Neuronal stem cell (in vitro differentiated cells): ENCODE data around the gene NAGPA.

Source experiments
- DNase-seq: peaks from one replicate; pipeline ENCODE4 v3.0.0-alpha.2; 2013; ENCODE audit warnings: low spot score
- H2AFZ ChIP-seq: one replicate; pipeline ENCODE4 v1.6.1; 2013; ENCODE audit warnings: mild to moderate bottlenecking, low read length, inconsistent platforms
- H2AK5ac ChIP-seq: 2 replicates; pipeline ENCODE4 v1.6.1; 2013; ENCODE audit warnings: low read depth, mild to moderate bottlenecking, inconsistent platforms, low read length, moderate library complexity, mixed read lengths
- H2BK120ac ChIP-seq: 2 replicates; pipeline ENCODE4 v1.6.1; 2013; ENCODE audit warnings: low read depth, mild to moderate bottlenecking, inconsistent platforms, low read length, moderate library complexity, mixed read lengths
- H2BK12ac ChIP-seq: one replicate; pipeline ENCODE4 v1.6.1; 2013; ENCODE audit warnings: low read length, inconsistent platforms
- H2BK15ac ChIP-seq: 2 replicates; pipeline ENCODE4 v1.6.1; 2013; ENCODE audit warnings: mild to moderate bottlenecking, low read length, inconsistent platforms, mixed read lengths
- H2BK5ac ChIP-seq: one replicate; pipeline ENCODE4 v1.6.1; 2013; ENCODE audit warnings: inconsistent platforms, mild to moderate bottlenecking, low read length, moderate library complexity
- H3K14ac ChIP-seq: one replicate; pipeline ENCODE4 v1.6.1; 2013; ENCODE audit warnings: low read length, inconsistent platforms
- H3K18ac ChIP-seq: 2 replicates; pipeline ENCODE4 v1.6.1; 2013; ENCODE audit warnings: low read length, inconsistent platforms
- H3K23ac ChIP-seq: 2 replicates; pipeline ENCODE4 v1.6.1; 2013; ENCODE audit warnings: low read depth, mild to moderate bottlenecking, mixed read lengths, low read length, inconsistent platforms; ENCODE audit not compliant: poor library complexity
- H3K27ac ChIP-seq: replicated peaks from 3 replicates; pipeline ENCODE4 v1.5.1; 2013; ENCODE audit warnings: low read length, inconsistent platforms
- H3K27me3 ChIP-seq, 3 experiments: 2 replicates each; pipeline ENCODE4 v1.6.1; 2013; ENCODE audit warnings: low read length in 3 of 3, mild to moderate bottlenecking in 2 of 3, inconsistent platforms in 1 of 3, low read depth in 1 of 3, mixed read lengths in 1 of 3, moderate library complexity in 1 of 3; ENCODE audit not compliant: control insufficient read depth in 3 of 3, insufficient read depth in 3 of 3
- H3K36me3 ChIP-seq, 2 donors: replicated peaks in 1 of 2; 2 replicates each; pipeline ENCODE4 v1.6.1; 2013; ENCODE audit warnings: low read length in 2 of 2; ENCODE audit not compliant: control insufficient read depth in 2 of 2, insufficient read depth in 2 of 2
- H3K4ac ChIP-seq: 2 replicates; pipeline ENCODE4 v1.6.1; 2013; ENCODE audit warnings: inconsistent platforms, mild to moderate bottlenecking, low read length, moderate library complexity
- H3K4me1 ChIP-seq, 2 donors: 1 replicate in 1 of 2; 2 replicates in 1 of 2; pipeline ENCODE4 v1.6.1; 2013; ENCODE audit warnings: low read length in 2 of 2, low read depth in 1 of 2; ENCODE audit not compliant: control insufficient read depth in 2 of 2, insufficient read depth in 1 of 2
- H3K4me2 ChIP-seq: one replicate; pipeline ENCODE4 v1.6.1; 2013; ENCODE audit warnings: mild to moderate bottlenecking, low read length, inconsistent platforms; ENCODE audit not compliant: insufficient read depth, poor library complexity, severe bottlenecking
- H3K4me3 ChIP-seq, 2 donors: 2 replicates each; pipeline ENCODE4 v1.5.1; 2013; ENCODE audit warnings: low read length in 2 of 2, mild to moderate bottlenecking in 2 of 2, inconsistent platforms in 1 of 2, moderate library complexity in 1 of 2
- H3K79me1 ChIP-seq: one replicate; pipeline ENCODE4 v1.6.1; 2013; ENCODE audit warnings: low read depth, mild to moderate bottlenecking, inconsistent platforms, low read length, moderate library complexity
- H3K9ac ChIP-seq: one replicate; pipeline ENCODE4 v1.6.1; 2013; ENCODE audit warnings: mild to moderate bottlenecking, low read depth, low read length, inconsistent platforms; ENCODE audit not compliant: poor library complexity
- H3K9me3 ChIP-seq, 2 donors: replicated peaks in 1 of 2; 2 replicates each; pipeline versions ENCODE3 to v1.6.1; 2013; ENCODE audit warnings: low read length in 2 of 2, mild to moderate bottlenecking in 2 of 2, inconsistent platforms in 1 of 2, low read depth in 1 of 2, mixed read lengths in 1 of 2, moderate library complexity in 1 of 2; ENCODE audit not compliant: control insufficient read depth in 2 of 2, insufficient read depth in 1 of 2
- H4K8ac ChIP-seq: one replicate; pipeline ENCODE4 v1.6.1; 2013; ENCODE audit warnings: low read depth, mild to moderate bottlenecking, inconsistent platforms, low read length, moderate library complexity
- H4K91ac ChIP-seq: one replicate; pipeline ENCODE4 v1.6.1; 2013; ENCODE audit warnings: low read length, low read depth, mild to moderate bottlenecking, inconsistent platforms; ENCODE audit not compliant: poor library complexity
- WGBS, 2 donors: extraction: QIAGEN DNeasy Blood & Tissue Kit; methylation state at CpG; one replicate each; pipeline ENCODE4 v1.1.7; 2013; ENCODE audit warnings: missing lambda C conversion rate in 2 of 2, mixed read lengths in 1 of 2; ENCODE audit not compliant: insufficient read length in 2 of 2, insufficient replicate concordance in 1 of 2; ENCODE audit errors: extremely low coverage in 2 of 2; 5-methylcytosine and 5-hydroxymethylcytosine counted together

NAGPA gene

DNA sequence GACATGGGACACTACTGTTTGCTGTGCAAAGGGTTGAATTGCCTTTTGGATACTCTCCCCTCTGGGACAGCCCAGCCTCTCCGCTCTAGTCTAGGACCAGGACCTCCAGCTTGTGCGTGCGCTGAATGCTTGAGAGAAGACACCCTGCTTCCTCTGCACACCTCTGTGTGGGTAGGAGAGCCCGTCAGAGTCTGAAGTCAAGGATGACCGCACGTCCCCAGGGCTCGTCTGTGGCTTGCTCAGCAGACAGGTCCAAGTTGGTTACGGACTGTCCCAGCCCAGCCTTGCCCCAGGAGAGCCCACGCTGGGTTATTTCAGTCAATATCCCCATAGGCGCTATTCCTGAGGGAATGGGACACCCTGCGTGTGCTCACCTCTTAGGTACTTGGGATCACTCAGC is 28.3 kb upstream of the NAGPA start:
- no peak overlapping the region for H2AFZ ChIP-seq
- no peak overlapping the region for H3K4ac ChIP-seq
- no CpG with 5 or more reads among the region's 11 CpGs for WGBS, 2 donors
- no peak overlapping the region for H3K23ac ChIP-seq
- peaks cover 5 to 8% of the 10 kb centered on the region in 2 donors for H3K4me1 ChIP-seq
- no peaks in the 10 kb centered on the region for H3K9me3 ChIP-seq
- no peak overlapping the region for H3K4me2 ChIP-seq
- no peak overlapping the region for H3K4me3 ChIP-seq
- no peak overlapping the region for H3K9ac ChIP-seq
- H3K27ac ChIP-seq, result no peak overlapping the region
- peaks cover 1% of the 10 kb centered on the region for H3K79me1 ChIP-seq
- H3K18ac ChIP-seq, result no peak overlapping the region
- no peak for DNase-seq
- H3K14ac ChIP-seq, result no peak overlapping the region
- no peak overlapping the region for H4K8ac ChIP-seq
- H2BK5ac ChIP-seq, result no peak overlapping the region
- H4K91ac ChIP-seq, result no peak overlapping the region
- H2BK120ac ChIP-seq, result no peak overlapping the region
- H2BK15ac ChIP-seq, result no peak overlapping the region
- no peak overlapping the region for H2AK5ac ChIP-seq
- no peaks in the 10 kb centered on the region for H3K36me3 ChIP-seq
- no peak overlapping the region for H2BK12ac ChIP-seq
- H3K27me3 ChIP-seq, result peaks cover 0 to 24% (median 2%) of the 10 kb centered on the region in 3 experiments

DNA sequence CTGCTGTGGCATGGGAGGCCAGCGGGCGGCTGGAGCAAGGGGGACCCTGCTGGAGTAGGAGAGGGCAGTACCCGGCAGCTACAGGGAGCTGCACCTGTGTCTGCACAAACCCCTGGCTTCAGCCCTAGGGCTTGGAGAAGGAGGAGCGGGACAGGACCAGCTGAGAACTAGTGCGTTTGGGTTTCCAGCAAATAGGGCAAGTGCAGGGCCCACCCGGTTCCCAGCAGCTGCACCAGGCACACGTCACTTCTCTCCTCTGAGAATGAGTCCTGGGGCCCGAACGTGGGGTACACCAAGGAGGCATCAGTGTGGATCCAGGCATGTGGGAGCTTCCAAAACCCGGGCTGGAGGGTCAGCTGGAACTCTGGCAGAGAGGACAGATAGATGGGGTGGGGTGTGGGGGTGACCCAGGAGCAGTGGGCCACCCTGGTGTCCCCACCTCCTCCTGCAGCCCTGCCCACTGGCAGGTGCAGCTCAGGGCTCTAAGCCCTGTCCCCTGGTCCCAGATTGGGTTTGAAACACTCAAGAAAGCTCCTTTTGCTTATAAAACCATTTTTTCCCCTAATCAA is 26.4 kb upstream of the NAGPA start:
- no peak overlapping the region for H3K27ac ChIP-seq
- no peak overlapping the region for H2BK15ac ChIP-seq
- no peaks in the 10 kb centered on the region for H3K36me3 ChIP-seq
- no peak overlapping the region for H4K91ac ChIP-seq
- no peak overlapping the region for H3K9ac ChIP-seq
- H2BK5ac ChIP-seq, result peak overlapping the region; percentile 71
- no peak overlapping the region for H4K8ac ChIP-seq
- H2AK5ac ChIP-seq, result no peak overlapping the region
- H3K79me1 ChIP-seq, result peaks cover 1% of the 10 kb centered on the region
- no peak overlapping the region for H3K18ac ChIP-seq
- H2AFZ ChIP-seq, result peak overlapping the region; percentile 21
- H3K4me3 ChIP-seq, result no peak overlapping the region
- peaks cover 2 to 8% of the 10 kb centered on the region in 2 donors for H3K4me1 ChIP-seq
- no peak overlapping the region for H3K23ac ChIP-seq
- H3K9me3 ChIP-seq, result peaks cover 0 to 2% of the 10 kb centered on the region in 2 donors
- H3K14ac ChIP-seq, result no peak overlapping the region
- no peak overlapping the region for H3K4ac ChIP-seq
- no CpG with 5 or more reads among the region's 10 CpGs for WGBS, 2 donors
- H3K27me3 ChIP-seq, result peaks cover 0 to 8% (median 2%) of the 10 kb centered on the region in 3 experiments
- H3K4me2 ChIP-seq, result no peak overlapping the region
- no peak overlapping the region for H2BK120ac ChIP-seq
- no peak for DNase-seq
- H2BK12ac ChIP-seq, result no peak overlapping the region

DNA sequence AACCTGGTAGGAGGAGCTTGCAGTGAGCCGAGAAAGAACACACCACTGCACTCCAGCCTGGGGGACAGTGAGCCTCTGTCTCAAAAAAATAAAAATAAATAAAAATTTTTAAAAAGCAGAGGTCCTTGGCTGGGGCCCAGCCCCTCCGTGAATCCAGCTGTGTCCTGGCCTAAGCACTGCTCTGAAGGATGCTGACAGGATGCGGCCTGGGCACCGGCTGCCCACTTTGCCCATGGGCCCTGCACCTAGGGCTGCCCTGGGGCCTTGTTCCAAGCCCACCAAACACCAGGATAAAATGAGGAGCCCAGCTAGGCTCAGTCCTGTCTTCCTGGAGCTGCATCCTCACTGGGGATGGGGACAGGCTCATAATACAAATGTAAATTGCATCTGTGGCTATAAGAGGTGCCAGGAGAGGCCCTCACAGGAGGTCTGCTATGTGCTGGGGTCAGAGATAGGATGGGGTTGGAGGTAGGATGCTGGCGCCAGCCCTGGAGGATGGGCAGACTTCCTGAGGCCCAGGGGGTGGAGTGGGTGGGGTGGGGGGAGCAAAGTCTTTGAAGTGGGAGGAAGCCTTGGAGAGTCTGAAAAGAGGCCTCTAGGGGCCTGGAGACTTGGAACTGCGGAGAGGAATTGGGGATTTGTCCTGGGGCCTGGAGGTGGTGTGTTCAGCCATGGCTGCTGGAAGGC is 25.8 kb upstream of the NAGPA start:
- no CpG with 5 or more reads among the region's 6 CpGs for WGBS, 2 donors
- Histone ChIP-seq H3K79me1 (peaks cover 1% of the 10 kb centered on the region), H3K4me3 (no peak overlapping the region), H3K4ac (no peak overlapping the region), H3K4me1 (peaks cover 2 to 8% of the 10 kb centered on the region in 2 donors), H4K91ac (no peak overlapping the region), H3K4me2 (no peak overlapping the region), H3K23ac (no peak overlapping the region), H3K18ac (no peak overlapping the region), H2AFZ (peak overlapping the region; percentile 21), H2AK5ac (no peak overlapping the region), H3K9ac (no peak overlapping the region), H3K9me3 (peaks cover 0 to 2% of the 10 kb centered on the region in 2 donors), H2BK15ac (no peak overlapping the region), H4K8ac (no peak overlapping the region), H3K27ac (no peak overlapping the region), H3K36me3 (no peaks in the 10 kb centered on the region), H3K27me3 (peaks cover 0 to 4% (median 2%) of the 10 kb centered on the region in 3 experiments), H2BK120ac (no peak overlapping the region), H2BK5ac (peak overlapping the region; percentile 71), H2BK12ac (no peak overlapping the region), H3K14ac (no peak overlapping the region)
- no peak for DNase-seq

DNA sequence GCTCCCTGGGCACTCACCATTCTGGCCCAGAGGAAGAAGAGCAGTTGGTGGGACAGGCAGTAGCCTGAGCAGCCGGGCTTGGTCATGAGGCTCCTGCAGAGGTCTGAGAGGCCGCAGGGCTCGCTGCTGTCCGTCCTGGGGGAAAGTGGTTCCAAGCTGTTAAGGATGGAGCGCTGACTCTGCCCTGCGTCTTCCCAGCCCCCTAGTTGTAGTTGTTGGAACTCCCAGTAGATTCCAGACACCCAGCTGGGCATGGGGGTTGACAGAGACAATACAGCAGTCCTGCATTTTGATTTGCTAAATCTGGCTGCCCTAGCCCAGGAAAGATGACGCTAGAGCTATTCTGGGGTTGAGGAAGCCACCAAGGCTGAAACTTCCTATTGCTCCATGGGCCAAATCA is 24.7 kb upstream of the NAGPA start:
- WGBS, 2 donors, result no CpG with 5 or more reads among the region's 7 CpGs
- Histone ChIP-seq H2AK5ac (peak overlapping the region; percentile 8), H3K27me3 (peaks cover 0 to 2% (median 0%) of the 10 kb centered on the region in 3 experiments), H3K9ac (no peak overlapping the region), H3K4me3 (no peak overlapping the region), H4K8ac (no peak overlapping the region), H3K4me2 (no peak overlapping the region), H3K18ac (peak overlapping the region; percentile 31), H3K14ac (no peak overlapping the region), H3K79me1 (peaks cover 1% of the 10 kb centered on the region), H3K36me3 (no peaks in the 10 kb centered on the region), H2AFZ (peak overlapping the region; percentile 43), H2BK15ac (peak overlapping the region; percentile 9), H3K4me1 (peaks cover 2 to 8% of the 10 kb centered on the region in 2 donors), H3K23ac (no peak overlapping the region), H2BK12ac (no peak overlapping the region), H2BK5ac (peak overlapping the region; percentile 13), H3K4ac (no peak overlapping the region), H4K91ac (no peak overlapping the region), H3K9me3 (peaks cover 0 to 2% of the 10 kb centered on the region in 2 donors), H3K27ac (no peak overlapping the region), H2BK120ac (no peak overlapping the region)
- DNase-seq, result peak; percentile 48
